ENCODE data around the gene DNASE1L2. TPM values are rescaled to one million over a fixed set of nuclear protein-coding genes. Genes with fewer than 3 reads are reported as not detected.

The DNASE1L2 gene
- total RNA-seq, 1 experiment from 2014 or later = 1.9 TPM

GRCh38 chr16:2186505-2186904, 49.7 kb upstream of the DNASE1L2 start:
- Histone ChIP-seq H4K20me1 (ENCODE audit: insufficient read depth) (no peaks in the 10 kb centered on the region), H3K9me2 (ENCODE audit: insufficient read depth) (no peaks in the 10 kb centered on the region), H3K36me3 (ENCODE audit: control insufficient read depth in 1 of 2, insufficient read depth in 2 of 2, low read length in 2 of 2) (no peaks in the 10 kb centered on the region), H3K79me2 (ENCODE audit: insufficient read depth, low read length) (no peaks in the 10 kb centered on the region), H3K4me3 (replicated peaks in 1 of 2; ENCODE audit: low read depth in 1 of 2, low read length in 2 of 2) (no peak overlapping the region), H3K9ac (ENCODE audit: low read length) (no peak overlapping the region), H3K4me2 (ENCODE audit: low read length) (no peak overlapping the region), H3K9me3 (ENCODE audit: control insufficient read depth in 1 of 2, insufficient read depth in 1 of 2, low read depth in 1 of 2, low read length in 2 of 2) (no peaks in the 10 kb centered on the region), H3K27ac (ENCODE audit: low read depth, low read length) (no peak overlapping the region), H2AFZ (ENCODE audit: low read depth, low read length, poor library complexity, severe bottlenecking) (no peak overlapping the region), H3K27me3 (ENCODE audit: insufficient read depth, low read length) (no peaks in the 10 kb centered on the region), H3K4me1 (ENCODE audit: control insufficient read depth in 1 of 2, insufficient read depth in 2 of 2, low read length in 2 of 2) (no peaks in the 10 kb centered on the region)
- intact Hi-C loops (cut with micrococcal nuclease) = no loop called here
- ATAC-seq (no peak), DNase-seq (ENCODE audit: low read depth, low spot score) (no peak)
- RAD21 ChIA-PET (ENCODE audit: low non-redundant PET in 1 of 2, low total read pairs in 2 of 2, uncharacterized antibody in 2 of 2, unreplicated experiment in 2 of 2) = no interaction called here
- no TSS peak for BruUV-seq (replicated peaks)
- no peak for TF ChIP-seq SP1 (IDR thresholded peaks at IDR 0.05; ENCODE audit: low read depth)
- TF ChIP-seq ZNF274 (IDR thresholded peaks at IDR 0.05; ENCODE audit: low read depth, low read length) = no peak
- TF ChIP-seq SIN3A (IDR thresholded peaks at IDR 0.05; ENCODE audit: low read depth) = no peak
- TF ChIP-seq SRF (IDR thresholded peaks at IDR 0.05; ENCODE audit: low read depth) = no peak
- no peak for TF ChIP-seq POLR2A (IDR thresholded peaks at IDR 0.05; ENCODE audit: borderline replicate concordance, extremely low read depth, insufficient read depth, insufficient read length)
- TF ChIP-seq POLR2AphosphoS5 (IDR thresholded peaks at IDR 0.05; ENCODE audit: low read depth, low read length) = no peak
- TF ChIP-seq RAD21 (IDR thresholded peaks at IDR 0.05; ENCODE audit: low read depth) = no peak
- no peak for TF ChIP-seq CEBPB (IDR thresholded peaks at IDR 0.05; ENCODE audit: low read depth)
- no peak for TF ChIP-seq ELF1 (IDR thresholded peaks at IDR 0.05; ENCODE audit: borderline replicate concordance, low read depth)
- TF ChIP-seq CTCF (IDR thresholded peaks at IDR 0.05 in 2 of 3, conservative IDR thresholded peaks at IDR 0.05 in 1 of 3; ENCODE audit: borderline replicate concordance in 1 of 3, insufficient read depth in 1 of 3, low read depth in 2 of 3, low read length in 2 of 3) = no peak
- no peak for TF ChIP-seq ATF3 (IDR thresholded peaks at IDR 0.05)
- CTCF ChIA-PET = no interaction called here
- POLR2A ChIA-PET = no interaction called here

All from HCT116 (cell line).